Mucosa of gallbladder (tissue), 1 donor: ENCODE measurements around the gene ACOXL. TPM values are rescaled to one million over a fixed set of nuclear protein-coding genes. Genes with fewer than 3 reads are reported as not detected.
"Not testable (repeated sequence)": the region's sequence is repeated elsewhere in the genome, so short reads cannot be mapped to it uniquely, and the experiment has no call there.

ENCODE experiments used
- DNase-seq: peaks from one replicate; pipeline ENCODE4 v3.0.0-alpha.2; 2020; ENCODE audit warnings: low spot score
- total RNA-seq: library from RNA; stranded (reverse); gene quantifications from one replicate; pipeline ENCODE4 v1.2.1, GENCODE V29; 2021
- donor health status: DM: no; HTN: no; CAD: no.

ACOXL gene
- total RNA-seq, 1 donor from 2014 or later = not detected

DNA sequence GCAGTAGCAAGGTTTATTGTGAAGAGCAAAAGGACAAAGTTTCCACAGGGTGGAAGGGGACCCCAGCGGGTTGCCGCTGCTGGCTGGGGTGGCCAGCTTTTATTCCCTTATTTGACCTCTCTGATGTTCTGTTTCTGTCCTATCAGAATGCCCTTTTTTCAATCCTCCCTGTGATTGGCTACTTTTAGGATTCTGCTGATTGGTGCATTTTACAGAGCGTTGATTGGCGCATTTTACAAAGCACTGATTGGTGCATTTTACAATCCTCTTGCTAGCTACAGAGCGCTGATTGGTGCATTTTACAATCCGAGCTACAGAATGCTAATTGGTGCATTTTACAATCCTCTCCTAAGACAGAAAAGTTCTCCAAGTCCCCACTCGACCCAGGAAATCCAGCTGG, 123.5 kb downstream of the ACOXL start:
- not testable (repeated sequence) for DNase-seq

DNA sequence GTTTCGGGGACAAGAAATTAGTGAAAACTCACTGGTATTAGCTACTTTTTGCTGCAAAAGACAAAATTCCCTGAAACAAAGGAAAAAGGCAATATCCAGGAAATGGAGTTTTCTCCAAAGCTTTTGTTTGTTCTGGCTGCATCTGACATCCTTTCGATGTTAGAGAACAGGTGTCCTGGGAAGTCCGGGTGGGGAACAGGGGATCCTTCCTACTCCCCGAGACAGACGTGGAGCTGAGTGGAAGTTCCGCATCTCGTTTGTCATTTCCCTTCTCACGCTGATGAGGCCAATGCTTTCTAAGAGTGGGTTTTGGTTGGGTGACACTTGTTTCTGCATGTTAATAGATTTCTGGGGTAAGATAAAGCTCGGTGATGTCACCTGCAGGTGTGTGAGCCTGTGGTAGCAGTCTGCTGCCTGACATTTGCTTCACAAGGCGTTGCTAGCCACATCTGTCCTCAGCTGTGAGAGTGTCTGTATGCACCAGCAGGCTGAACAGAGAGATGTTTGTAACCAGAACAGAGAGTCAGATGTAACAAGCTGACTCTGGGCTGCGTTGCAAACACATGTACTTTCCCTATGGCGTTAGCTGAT, 125.9 kb downstream of the ACOXL start:
- peak; percentile 34 for DNase-seq

DNA sequence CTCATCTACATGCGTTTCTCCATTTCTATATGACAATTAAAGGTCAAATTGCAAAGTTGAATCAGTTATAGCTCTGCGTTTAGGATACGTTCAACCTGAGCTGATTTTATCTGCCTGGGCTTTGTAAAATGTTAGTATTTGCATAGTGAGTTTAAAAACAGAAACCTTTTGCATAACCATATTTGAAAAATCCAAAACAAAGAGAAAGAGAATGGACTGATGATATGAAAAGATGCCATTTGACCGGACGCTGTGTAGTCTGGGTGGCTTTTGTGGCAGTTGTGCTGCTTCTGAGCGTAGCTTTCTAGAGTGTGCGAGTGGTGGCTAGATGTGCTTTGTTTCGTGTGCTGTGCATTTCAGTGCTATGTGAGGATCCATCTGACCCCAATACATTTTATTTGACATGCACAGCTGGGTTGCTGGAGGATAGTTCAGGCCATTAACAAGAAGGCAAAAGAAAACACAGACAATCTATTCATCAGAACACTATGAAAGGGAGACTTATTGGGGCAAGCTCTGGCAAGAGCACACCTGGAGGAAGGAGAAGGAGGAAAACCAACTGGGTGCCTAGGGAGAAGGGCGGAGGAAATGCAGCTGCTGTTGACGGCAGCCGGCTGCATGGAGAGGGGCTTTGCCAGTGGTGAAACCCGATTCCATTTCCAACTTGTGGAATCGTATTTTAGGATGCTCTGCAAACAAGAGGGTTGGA, 126.8 kb downstream of the ACOXL start:
- no peak for DNase-seq

DNA sequence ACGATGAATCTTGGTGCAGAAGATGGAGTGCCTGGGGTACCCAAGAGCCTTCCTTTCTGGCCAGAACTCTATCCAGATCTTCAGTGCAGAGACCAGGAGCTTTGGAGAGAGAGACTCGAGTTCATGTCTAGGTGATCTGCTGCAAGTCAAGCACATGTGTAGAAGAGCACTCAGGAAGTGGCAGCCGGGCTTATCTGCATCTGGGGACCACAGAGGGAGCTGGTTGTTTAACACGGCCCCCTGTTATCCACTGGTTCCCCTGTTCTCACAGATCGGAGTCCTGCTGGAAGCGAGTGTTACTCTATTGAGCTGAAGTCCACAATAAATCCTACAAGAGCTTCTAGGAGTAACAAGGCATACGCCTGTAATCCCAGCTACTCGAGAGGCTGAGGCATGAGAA, 128.3 kb downstream of the ACOXL start:
- no peak for DNase-seq

DNA sequence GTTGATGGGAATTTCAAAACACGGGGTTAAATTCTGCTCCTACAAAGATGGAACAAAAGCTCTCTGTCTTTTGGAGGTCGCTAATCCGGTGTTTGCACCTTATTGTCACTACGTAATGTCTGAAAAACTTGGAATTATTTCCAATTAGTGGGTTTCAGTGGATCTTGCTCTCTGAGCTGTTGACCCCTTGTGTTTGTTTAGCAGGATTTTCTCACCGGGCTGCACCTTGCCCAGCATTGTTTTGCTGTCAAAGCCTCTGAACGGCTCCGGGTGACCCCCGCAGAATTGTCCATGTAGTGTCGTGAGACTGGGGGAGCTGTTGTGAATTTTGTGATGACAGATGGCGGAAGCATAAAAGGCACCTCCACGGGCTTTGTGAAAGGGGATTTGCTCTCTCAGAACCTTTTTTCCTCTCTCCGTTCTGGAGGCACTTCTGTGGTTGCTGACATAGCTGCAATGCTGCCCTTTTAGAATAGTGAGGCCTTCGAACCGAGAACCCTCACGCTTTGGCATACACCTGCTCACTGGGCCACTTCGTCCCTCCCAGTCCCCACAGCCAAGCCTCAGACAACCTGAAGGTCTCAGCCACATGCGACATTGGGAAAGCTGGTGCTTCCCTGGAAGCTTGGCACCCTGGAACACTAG, 129.4 kb downstream of the ACOXL start:
- no peak for DNase-seq

DNA sequence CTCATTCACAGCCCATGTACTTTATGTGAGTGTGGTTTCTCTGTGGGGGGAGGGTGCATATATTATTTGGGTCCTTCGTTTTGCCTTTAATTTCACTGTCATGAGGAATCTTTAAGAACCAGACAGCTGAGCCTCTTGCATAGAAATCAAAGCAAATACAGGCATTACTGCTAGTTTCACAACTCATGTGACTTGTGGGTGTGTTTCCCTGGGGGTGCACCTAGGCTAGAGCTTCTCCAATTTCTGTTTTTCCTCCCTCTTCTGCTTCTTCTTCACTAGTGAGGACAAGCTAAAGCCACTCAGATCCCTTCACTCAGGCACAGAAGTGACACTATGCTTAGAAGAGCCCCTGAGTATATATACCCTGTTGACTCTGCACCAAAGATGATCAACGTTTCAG, 131.4 kb downstream of the ACOXL start:
- DNase-seq = no peak

DNA sequence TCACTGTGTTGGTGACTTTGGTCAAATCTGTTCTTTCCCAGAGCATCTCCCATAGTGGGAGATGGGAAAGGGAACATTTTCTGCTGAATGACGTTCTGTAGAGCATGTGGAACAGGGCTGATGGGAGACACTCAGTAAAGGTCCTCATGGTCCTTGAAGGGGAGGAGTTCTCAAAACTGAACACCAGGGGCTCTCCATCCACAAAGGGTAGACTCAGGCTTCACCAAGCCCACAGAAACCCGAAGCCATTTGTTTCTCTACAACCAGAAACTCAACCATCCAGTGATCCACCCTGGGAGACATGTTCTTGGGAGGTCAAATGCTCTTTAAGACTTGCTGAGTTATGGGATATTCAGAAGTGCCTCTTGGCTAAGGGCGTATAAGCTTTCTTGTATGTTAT, 131.8 kb downstream of the ACOXL start:
- DNase-seq = no peak

DNA sequence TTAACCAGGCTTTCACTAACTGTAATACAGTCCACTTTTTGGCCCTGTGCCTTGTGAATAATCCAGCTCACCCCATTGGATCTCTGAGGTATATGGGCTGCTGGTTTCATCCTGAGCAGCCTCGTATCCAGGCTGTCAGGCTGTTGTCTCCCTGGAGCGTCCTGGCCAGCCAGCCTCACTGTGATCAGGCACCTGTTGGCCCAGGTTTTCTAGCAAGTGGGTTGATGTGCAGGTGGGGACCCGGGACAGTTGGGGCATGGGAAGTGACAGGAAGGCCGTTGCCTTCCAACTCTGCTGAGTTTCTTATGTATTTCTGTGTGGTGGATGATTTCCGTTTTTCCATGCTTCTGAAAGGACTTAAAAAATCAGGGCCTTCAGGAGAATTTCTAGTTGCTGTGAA, 132.4 kb downstream of the ACOXL start:
- DNase-seq = no peak

DNA sequence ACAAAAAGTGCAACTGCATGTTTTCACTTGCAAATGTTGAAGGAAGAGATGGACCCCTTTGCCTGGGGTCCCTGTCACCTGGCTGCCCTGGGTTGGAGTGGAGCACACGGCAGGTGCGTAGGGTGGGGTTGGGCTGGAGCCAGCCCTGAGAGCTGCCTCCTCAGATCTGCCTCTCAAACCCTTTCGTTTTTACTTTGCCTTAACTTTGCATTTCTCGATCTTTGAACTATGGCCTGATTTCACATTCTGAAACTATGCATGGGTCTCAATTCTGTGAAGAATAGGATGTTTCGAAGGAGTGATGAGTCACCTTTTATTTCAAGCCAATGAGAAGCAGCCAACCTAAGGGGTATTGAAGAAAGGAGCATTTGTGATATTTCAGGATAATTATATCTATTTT, 132.8 kb downstream of the ACOXL start:
- DNase-seq = no peak

DNA sequence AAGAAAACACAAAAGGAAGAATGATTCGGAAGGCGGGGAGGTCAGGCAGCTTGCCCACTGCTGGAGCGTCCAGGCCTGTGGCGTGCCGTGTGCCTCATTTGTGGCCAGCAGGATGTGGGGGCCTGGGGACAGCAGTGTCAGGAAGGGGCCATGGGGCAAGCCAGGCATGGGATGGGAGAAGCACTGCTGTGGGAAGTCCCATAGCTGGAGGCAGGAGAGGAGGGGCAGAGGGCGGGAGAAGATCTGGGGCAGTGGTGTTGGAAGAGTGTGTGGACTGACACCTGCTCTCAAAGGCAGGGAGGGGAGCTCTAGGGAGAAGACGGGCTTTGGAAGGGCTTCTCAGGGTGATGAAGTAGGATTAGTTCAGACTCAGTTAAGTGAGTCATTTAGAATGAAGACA, 133.7 kb downstream of the ACOXL start:
- DNase-seq = no peak

DNA sequence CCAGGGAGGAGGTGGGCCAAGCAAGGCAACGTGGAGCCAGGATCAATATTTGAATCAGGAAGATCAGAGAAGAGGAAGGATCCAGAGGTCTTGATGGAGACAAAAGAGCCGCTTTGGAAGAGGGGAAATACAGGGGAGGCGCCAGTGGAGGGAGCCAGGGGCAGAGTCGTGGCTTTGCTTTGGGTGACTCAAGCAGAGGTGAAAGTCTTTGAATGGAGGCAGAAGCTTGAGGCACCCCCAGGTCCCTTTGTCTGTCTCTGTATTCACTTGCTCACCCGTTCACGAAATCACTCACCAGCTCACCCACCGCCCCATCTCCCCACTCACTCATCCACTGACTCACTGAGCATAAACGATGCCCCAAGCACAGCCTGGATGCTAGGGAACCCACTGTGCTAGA, 134.1 kb downstream of the ACOXL start:
- DNase-seq = no peak

DNA sequence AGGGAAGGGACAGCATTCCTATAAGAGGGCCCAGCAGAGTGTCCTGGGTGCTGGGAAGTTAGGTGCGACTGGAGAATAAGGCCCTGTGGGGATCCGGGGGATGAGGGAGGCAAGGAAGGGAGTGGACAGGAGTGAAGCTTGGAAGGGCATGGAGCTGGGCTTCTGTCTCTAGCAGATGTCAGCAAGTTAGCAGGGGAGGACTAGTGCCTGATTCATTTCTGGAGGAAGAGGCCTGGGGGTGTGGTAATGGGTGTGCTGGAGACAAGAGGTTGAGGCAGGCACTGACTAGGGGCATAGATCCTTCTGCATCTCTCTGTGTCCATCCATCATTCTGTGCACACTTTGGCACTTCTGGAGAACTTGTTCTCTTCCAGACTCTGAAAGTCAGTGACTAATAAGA, 134.7 kb downstream of the ACOXL start:
- no peak for DNase-seq

DNA sequence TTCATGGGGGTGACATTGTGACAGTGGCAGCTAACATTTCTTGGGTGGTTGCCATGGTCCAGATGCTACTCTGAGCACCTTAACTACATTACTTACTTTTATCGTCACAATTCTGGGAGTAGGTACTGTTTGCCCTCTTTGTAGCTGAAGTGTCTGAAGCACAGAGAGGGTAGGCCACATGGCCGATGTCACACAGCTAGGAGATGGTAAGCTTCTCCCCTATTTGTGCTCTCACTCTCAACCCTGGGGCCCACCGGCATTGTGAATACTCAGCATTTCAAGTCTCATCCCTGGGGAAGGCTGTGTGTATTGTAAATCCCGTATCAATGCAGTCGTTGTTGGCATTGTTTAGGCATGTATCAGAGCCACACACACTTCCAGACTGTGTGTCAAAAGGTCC, 136.6 kb downstream of the ACOXL start:
- DNase-seq = no peak

DNA sequence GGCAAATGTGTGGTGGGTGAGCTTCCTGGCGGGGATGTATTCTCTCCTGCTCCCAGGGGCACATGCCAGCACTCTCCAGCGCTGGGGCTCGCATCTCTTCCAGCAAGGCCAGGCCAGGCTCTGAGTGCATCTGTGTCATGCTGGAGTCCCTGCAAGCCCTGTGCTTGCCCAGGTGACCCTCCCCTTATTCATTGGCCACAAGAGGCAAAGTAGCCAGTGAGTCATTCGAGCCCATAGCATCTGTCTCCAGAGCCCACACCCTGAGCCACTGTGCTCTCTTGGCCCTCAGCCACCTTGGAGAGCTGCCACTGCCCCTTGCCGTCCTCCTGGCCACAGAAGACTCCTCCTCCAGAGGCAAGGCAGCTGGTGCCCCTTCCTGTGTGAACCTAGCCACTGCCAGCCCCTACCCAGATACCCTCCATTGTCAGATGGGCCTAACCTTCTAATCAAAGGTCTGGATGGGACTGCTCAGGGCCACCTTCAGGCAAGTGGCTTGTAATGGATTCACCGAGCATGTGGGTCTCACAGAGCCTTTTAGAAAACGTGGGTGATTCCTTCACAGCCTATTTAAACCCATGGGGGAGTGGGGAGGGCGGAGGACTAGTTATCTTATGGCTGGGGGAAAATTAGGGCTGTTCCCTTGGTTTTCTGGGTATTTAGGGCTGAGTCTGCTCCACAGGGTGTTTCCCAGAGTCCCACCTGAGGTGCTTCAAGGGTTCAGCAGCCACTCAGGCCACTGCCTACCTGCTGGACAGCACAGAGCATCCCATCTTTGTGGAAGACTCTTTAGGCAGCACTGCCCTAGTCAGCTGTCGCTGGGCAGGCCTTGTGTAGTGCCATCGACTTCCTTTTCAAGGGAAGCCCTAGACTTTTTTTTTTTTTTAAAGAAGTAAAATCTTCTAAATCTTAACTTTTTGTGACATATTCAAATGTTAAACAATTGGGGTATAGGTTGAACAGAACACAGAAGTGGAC, 137.4 kb downstream of the ACOXL start:
- DNase-seq = no peak

DNA sequence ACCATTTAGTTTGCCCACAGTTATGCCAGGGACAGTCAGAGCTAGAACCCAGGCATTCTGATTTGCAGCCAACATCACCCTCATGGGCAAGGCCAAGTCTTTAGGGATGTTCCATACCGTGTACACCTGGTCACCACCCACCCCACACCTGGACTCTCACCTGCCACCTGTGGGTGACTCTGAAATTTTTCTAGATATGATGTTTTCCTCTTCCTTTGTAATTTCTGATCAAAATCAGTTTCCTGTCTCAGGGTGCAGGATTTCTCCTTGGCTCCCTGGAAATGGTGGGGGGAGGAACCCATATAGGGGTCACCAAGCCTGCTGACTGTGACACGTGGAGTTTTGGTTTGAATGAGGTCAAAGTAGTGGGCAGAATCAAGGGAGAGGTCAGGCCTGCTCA, 138.2 kb downstream of the ACOXL start:
- no peak for DNase-seq

DNA sequence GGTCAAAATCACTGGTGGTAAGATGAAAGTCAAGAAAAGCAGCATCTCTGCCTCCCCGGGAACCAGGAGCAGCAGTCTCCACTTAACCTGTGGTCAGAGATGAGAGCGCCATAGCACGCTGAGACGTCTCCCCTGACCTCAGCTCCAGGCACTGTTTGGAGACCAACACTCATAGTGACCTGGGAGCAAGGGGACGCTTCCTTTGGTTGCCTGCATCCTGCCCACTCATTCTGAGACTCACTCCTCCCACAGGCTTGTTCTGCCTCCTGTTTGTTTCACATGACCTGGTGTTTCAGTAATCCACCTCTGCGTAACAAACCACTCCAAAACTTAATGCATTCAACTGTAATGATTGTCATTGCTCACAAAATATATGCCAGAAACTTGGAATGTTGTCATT, 139.3 kb downstream of the ACOXL start:
- no peak for DNase-seq

DNA sequence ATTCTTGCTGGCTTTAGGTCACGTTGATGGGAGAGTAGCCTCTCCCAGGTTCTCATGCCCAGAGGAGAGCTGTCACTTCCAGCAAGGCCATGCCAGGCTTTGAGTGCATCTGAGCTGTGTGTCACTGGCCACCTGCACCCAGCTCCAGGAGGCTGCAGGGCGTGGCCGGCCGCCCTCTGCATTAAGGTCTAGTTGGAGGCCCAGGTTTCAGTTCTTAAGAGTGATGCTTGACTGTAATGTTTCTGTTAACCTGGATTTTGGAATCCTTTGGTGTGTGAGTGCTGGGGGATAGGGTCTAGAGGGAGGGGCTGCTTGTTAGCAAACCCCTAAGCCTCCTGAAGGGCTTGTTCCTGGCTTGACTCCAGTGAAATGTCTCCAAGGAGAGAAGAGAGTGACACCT, 140.1 kb downstream of the ACOXL start:
- no peak for DNase-seq

DNA sequence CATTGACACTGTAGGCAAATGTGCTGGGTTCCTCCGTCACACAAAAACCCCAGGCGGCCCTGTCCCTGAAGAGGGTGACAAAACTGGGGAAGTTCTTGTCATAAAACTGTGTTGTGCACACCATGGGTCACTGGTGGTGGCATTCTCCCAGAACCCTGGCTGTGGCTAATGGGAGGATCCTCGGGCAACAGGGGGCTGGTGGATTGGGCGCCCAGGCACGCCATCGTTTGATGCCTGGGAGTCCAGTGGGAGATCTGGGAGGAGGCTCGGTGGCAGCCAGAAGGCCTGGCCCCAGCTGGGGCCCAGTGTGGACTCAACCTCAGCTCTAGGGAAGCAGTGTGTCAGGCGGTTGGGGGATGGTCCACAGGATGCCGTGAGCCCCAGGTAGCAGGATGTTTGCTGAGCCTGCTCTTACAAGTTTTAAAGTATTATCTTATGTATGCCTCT, 140.7 kb downstream of the ACOXL start:
- no peak for DNase-seq

DNA sequence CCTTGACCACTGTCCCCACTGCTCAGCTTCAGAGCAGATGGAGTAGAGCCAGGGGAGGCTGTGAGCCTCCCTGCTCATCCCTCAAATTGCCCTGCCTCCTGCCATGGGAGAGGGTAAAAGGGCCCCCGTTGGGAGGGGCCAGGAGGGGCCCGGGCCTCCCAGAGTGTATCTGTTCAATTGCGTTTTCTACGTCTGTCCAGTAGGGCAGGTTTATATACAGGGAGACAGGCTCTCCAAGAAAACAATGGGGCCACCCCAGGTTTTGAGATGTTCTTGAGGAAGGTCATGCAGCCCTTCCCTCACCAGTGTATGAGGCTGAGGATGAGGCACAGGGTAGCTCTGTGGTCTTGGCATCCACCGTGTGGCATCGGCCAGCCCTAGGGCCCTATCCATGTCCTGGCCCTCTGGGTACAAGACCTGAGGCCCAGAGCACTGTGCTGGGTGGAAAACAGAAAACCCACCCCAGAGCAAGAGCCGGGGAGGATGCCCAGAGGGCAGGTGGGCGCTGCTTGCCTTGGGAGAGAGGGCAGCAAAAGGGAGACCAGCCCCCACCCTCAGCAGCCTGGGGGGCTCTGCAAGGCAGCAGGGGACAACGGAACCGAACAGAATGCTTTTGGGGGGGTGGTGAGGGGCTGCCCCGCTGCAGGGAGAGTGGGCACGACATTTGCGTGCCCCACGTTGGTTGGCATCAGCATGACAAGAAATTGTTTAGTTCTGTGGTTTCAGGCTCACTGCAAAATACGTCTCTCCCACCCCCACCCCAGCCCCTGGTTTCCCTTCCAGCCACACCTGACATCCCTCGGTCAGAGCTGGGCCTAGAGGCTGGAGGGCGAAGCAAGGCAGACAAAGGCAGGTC, 141.5 kb downstream of the ACOXL start:
- no peak for DNase-seq

DNA sequence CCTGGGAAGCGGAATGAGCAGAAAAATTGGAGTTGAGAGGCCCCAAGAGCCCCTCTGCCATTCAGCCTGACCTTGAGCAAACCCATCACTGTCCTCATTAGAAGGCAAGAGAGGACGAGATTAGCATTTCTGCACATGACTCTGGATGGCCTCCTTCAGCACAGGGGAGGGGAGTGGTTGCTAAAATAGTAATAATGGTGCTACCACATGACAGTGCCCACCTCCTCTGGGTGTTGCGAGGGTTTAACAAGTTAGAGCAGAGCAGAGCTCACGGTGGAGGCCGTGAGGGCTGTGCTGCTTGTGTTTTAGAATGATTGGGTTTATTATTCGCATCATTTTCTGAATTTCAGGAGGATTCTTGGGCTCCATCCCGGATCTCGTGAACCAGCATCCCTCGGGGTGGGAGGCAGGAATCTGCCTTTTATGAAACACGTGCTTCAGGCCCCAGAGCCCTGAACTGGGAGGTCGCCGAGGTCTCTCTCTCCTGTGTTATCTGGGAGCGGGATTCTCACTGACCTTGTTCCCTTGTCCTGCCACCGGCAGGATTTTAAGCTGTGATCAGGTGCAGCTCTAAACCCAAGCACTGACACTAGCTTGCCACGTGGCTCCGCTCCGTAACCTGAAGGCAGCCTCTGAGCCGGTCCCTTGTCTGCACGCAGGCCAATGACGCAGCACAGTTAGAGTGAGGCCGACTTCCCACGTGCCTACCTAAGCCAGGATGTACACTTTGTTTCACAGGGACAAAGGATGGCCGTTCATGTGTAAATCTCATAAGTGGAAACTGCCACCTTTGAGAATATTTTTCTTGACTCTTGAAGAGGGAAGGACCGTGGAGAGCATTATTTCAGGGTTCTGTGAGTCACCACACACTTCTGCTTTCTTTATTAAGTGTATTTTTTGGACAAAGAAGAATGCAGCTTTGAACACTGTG, 142.3 kb downstream of the ACOXL start:
- DNase-seq = no peak
